Neural progenitor cell (in vitro differentiated cells): ENCODE results near the gene TCF4. TPM values are rescaled to one million over a fixed set of nuclear protein-coding genes. Genes with fewer than 3 reads are reported as not detected.

ENCODE experiments used
- DNase-seq: peaks from one replicate; pipeline ENCODE4 v3.0.0-alpha.2; 2016; ENCODE audit warnings: low spot score
- H2AFZ ChIP-seq: fragments of 200-600 bp; sonication (generic); replicated peaks from 2 replicates; pipeline ENCODE4 v1.6.1; 2016; ENCODE audit warnings: antibody characterized with exemption
- H3F3A ChIP-seq: fragments of 200-600 bp; sonication (generic); 2 replicates; pipeline ENCODE4 v1.6.1; 2016; ENCODE audit warnings: antibody characterized with exemption, low read depth
- H3K27ac ChIP-seq: fragments of 200-600 bp; sonication (generic); 2 replicates; pipeline ENCODE4 v1.5.1; 2016; ENCODE audit warnings: mild to moderate bottlenecking
- H3K27me3 ChIP-seq: fragments of 200-600 bp; sonication (generic); 2 replicates; pipeline ENCODE4 v1.6.1; 2016; ENCODE audit warnings: mild to moderate bottlenecking, moderate library complexity
- H3K36me3 ChIP-seq: fragments of 200-600 bp; sonication (generic); 2 replicates; pipeline ENCODE4 v1.5.1; 2016
- H3K4me1 ChIP-seq: fragments of 200-600 bp; sonication (generic); 2 replicates; pipeline ENCODE4 v1.6.1; 2016; ENCODE audit warnings: mixed run types
- H3K4me2 ChIP-seq: fragments of 200-600 bp; sonication (generic); 2 replicates; pipeline ENCODE4 v1.6.1; 2016
- H3K4me3 ChIP-seq: fragments of 200-600 bp; sonication (generic); 2 replicates; pipeline ENCODE4 v1.5.1; 2016
- H3K79me2 ChIP-seq: fragments of 200-600 bp; sonication (generic); 2 replicates; pipeline ENCODE4 v1.6.1; 2016; ENCODE audit warnings: low read depth
- H3K9ac ChIP-seq: fragments of 200-600 bp; sonication (generic); 2 replicates; pipeline ENCODE4 v1.6.1; 2016
- H3K9me3 ChIP-seq: fragments of 200-600 bp; sonication (generic); 2 replicates; pipeline ENCODE4 v1.5.1; 2016; ENCODE audit warnings: low read depth
- H4K20me1 ChIP-seq: fragments of 200-600 bp; sonication (generic); 2 replicates; pipeline ENCODE4 v1.6.1; 2016; ENCODE audit warnings: low read depth
- H3K27ac Mint-ChIP-seq: 3 replicates; pipeline ENCODE4 v1.8.0; 2021; ENCODE audit warnings: mixed read lengths
- H3K27me3 Mint-ChIP-seq: 2 replicates; pipeline ENCODE4 v1.8.0; 2022; ENCODE audit warnings: low read depth, mild to moderate bottlenecking, inconsistent platforms, moderate library complexity, mixed read lengths; ENCODE audit not compliant: insufficient read depth
- H3K36me3 Mint-ChIP-seq: 3 replicates; pipeline ENCODE4 v1.8.0; 2021; ENCODE audit warnings: mixed read lengths
- H3K4me1 Mint-ChIP-seq: 3 replicates; pipeline ENCODE4 v1.8.0; 2021; ENCODE audit warnings: mixed read lengths
- H3K4me3 Mint-ChIP-seq: 3 replicates; pipeline ENCODE4 v1.8.0; 2021; ENCODE audit warnings: mild to moderate bottlenecking, moderate library complexity, mixed read lengths
- H3K9me3 Mint-ChIP-seq: 3 replicates; pipeline ENCODE4 v1.8.0; 2020; ENCODE audit warnings: mixed read lengths
- CTCF ChIP-seq: fragments of 200-600 bp; sonication (generic); IDR thresholded peaks from 2 replicates; pipeline ENCODE4 v1.5.1; 2017; ENCODE audit warnings: antibody characterized with exemption, mild to moderate bottlenecking
- EZH2 ChIP-seq: fragments of 200-600 bp; sonication (generic); IDR thresholded peaks from 2 replicates; pipeline ENCODE4 v1.6.1; 2017; ENCODE audit warnings: antibody characterized with exemption, mild to moderate bottlenecking, moderate library complexity
- EZH2phosphoT487 ChIP-seq: fragments of 200-600 bp; sonication (generic); IDR thresholded peaks from 2 replicates; pipeline ENCODE4 v1.6.1; 2017; ENCODE audit warnings: antibody characterized with exemption
- total RNA-seq: library from RNA; depleted of rRNA; stranded (reverse); fragments of >200 nt; gene quantifications from 2 replicates; pipeline ENCODE4 v1.2.3, GENCODE V29; 2015; ENCODE audit warnings: low replicate concordance

The TCF4 gene
- total RNA-seq, 1 donor from 2014 or later: 161 TPM

DNA sequence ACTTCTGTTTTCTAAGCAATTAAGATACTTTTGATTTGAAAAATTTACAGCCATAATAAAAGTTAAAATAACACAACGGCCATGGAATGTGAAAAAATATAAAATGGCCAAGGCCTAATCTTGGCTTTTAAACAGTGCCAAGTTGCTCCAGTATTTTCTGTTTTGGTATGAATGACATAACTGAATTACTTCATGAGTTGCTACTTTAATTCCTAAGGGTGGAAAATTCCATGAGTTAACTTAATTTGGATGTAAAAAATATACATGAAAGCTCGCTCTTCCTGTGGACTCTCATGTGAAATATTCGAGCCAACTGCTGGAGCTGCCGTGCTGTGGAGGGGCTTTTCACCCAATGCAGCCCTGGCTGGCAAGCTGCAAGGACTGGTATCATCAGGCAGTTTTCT, 342.8 kb downstream of the TCF4 start:
- H3K9me3 ChIP-seq: no peaks in the 10 kb centered on the region
- H3K36me3 ChIP-seq: no peaks in the 10 kb centered on the region
- H3K79me2 ChIP-seq: no peaks in the 10 kb centered on the region
- no peak overlapping the region for H3K27ac ChIP-seq
- no peak for DNase-seq
- peaks cover 5% of the 10 kb centered on the region for H3K4me1 Mint-ChIP-seq
- TF ChIP-seq EZH2 (no peak), CTCF (no peak), EZH2phosphoT487 (no peak)
- no peaks in the 10 kb centered on the region for H3F3A ChIP-seq
- H3K9ac ChIP-seq: no peak overlapping the region
- H4K20me1 ChIP-seq: no peaks in the 10 kb centered on the region
- no peak overlapping the region for H3K4me3 ChIP-seq
- no peak overlapping the region for H3K4me2 ChIP-seq
- H3K36me3 Mint-ChIP-seq: peaks cover 13% of the 10 kb centered on the region
- H3K4me3 Mint-ChIP-seq: no peak overlapping the region
- H3K4me1 ChIP-seq: no peaks in the 10 kb centered on the region
- no peaks in the 10 kb centered on the region for H3K27me3 ChIP-seq
- H3K27ac Mint-ChIP-seq: no peak overlapping the region
- H3K27me3 Mint-ChIP-seq: no peaks in the 10 kb centered on the region
- no peaks in the 10 kb centered on the region for H3K9me3 Mint-ChIP-seq
- no peak overlapping the region for H2AFZ ChIP-seq

GRCh38 chr18:55244546-55244945, 343.4 kb downstream of the TCF4 start:
- no peaks in the 10 kb centered on the region for H3K4me1 ChIP-seq
- H3K27ac ChIP-seq: no peak overlapping the region
- Mint-ChIP-seq H3K4me1 (peaks cover 4% of the 10 kb centered on the region), H3K36me3 (peaks cover 12% of the 10 kb centered on the region), H3K4me3 (no peak overlapping the region), H3K27me3 (no peaks in the 10 kb centered on the region), H3K27ac (no peak overlapping the region), H3K9me3 (no peaks in the 10 kb centered on the region)
- no peak for TF ChIP-seq EZH2phosphoT487
- no peak for TF ChIP-seq EZH2
- TF ChIP-seq CTCF: no peak
- H4K20me1 ChIP-seq: no peaks in the 10 kb centered on the region
- H3K9ac ChIP-seq: no peak overlapping the region
- no peak overlapping the region for H3K4me3 ChIP-seq
- no peak for DNase-seq
- peaks cover 4% of the 10 kb centered on the region for H3K36me3 ChIP-seq
- H2AFZ ChIP-seq: no peak overlapping the region
- H3K4me2 ChIP-seq: no peak overlapping the region
- no peaks in the 10 kb centered on the region for H3K9me3 ChIP-seq
- H3K79me2 ChIP-seq: no peaks in the 10 kb centered on the region
- H3K27me3 ChIP-seq: no peaks in the 10 kb centered on the region
- no peaks in the 10 kb centered on the region for H3F3A ChIP-seq

GRCh38 chr18:55243857-55244256, 344.1 kb downstream of the TCF4 start:
- H3K27ac Mint-ChIP-seq: no peak overlapping the region
- H3F3A ChIP-seq: no peaks in the 10 kb centered on the region
- no peaks in the 10 kb centered on the region for H3K27me3 Mint-ChIP-seq
- no peaks in the 10 kb centered on the region for H3K9me3 ChIP-seq
- no peak overlapping the region for H3K4me3 ChIP-seq
- H3K36me3 Mint-ChIP-seq: peaks cover 10% of the 10 kb centered on the region
- no peaks in the 10 kb centered on the region for H3K79me2 ChIP-seq
- TF ChIP-seq EZH2phosphoT487 (no peak), EZH2 (no peak), CTCF (no peak)
- no peaks in the 10 kb centered on the region for H3K9me3 Mint-ChIP-seq
- no peaks in the 10 kb centered on the region for H3K27me3 ChIP-seq
- no peaks in the 10 kb centered on the region for H3K4me1 ChIP-seq
- no peak overlapping the region for H3K4me3 Mint-ChIP-seq
- no peak for DNase-seq
- no peak overlapping the region for H2AFZ ChIP-seq
- H3K4me2 ChIP-seq: no peak overlapping the region
- peaks cover 5% of the 10 kb centered on the region for H3K36me3 ChIP-seq
- peaks cover 2% of the 10 kb centered on the region for H3K4me1 Mint-ChIP-seq
- no peak overlapping the region for H3K9ac ChIP-seq
- no peaks in the 10 kb centered on the region for H4K20me1 ChIP-seq
- H3K27ac ChIP-seq: no peak overlapping the region
